IMR-90 (cell line): ENCODE results near the gene NEK2. TPM values are rescaled to one million over a fixed set of nuclear protein-coding genes. Genes with fewer than 3 reads are reported as not detected.

Source experiments
- ATAC-seq: fragments of 200-7000 bp; cut with Tn5 transposase; 2 replicates; pipeline ENCODE4 v1.9.1; 2020; ENCODE audit warnings: low read depth, mild to moderate bottlenecking, moderate library complexity
- BruUV-seq: library from RNA; stranded (reverse); fragments of 400-500 nt; replicated peaks from 2 replicates; lab custom pipeline; 2021; lab: Mats Ljungman, UMichigan
- CTCF ChIA-PET: fragments of 300-600 bp; formaldehyde crosslinking; extraction: SDS; loops from one replicate; lab custom pipeline; 2021; ENCODE audit warnings: antibody characterized with exemption; lab: Yijun Ruan, JAX
- POLR2A ChIA-PET: fragments of 300-600 bp; sonication (Branson Sonifier 250); formaldehyde crosslinking; loops from one replicate; lab custom pipeline; 2022; ENCODE audit warnings: antibody characterized with exemption; ENCODE audit not compliant: unreplicated experiment; lab: Charles Lee
- DNase-seq: peaks from one replicate; pipeline ENCODE4 v3.0.0; 2013
- H2AFZ ChIP-seq: replicated peaks from 2 replicates; pipeline ENCODE3; 2013; ENCODE audit warnings: low read length, mild to moderate bottlenecking; ENCODE audit not compliant: poor library complexity
- H2AK5ac ChIP-seq: 2 replicates; pipeline ENCODE4 v1.6.1; 2013; ENCODE audit warnings: low read depth, low read length, inconsistent platforms
- H2AK9ac ChIP-seq: replicated peaks from 2 replicates; pipeline ENCODE3; 2013; ENCODE audit warnings: mild to moderate bottlenecking, low read depth, low read length, moderate library complexity; ENCODE audit not compliant: poor library complexity
- H2BK120ac ChIP-seq: 2 replicates; pipeline ENCODE4 v1.6.1; 2013; ENCODE audit warnings: low read depth, low read length, inconsistent platforms
- H2BK15ac ChIP-seq: 3 replicates; pipeline ENCODE4 v1.6.1; 2013; ENCODE audit warnings: low read depth, low read length, inconsistent platforms
- H2BK20ac ChIP-seq: 2 replicates; pipeline ENCODE4 v1.6.1; 2013; ENCODE audit warnings: low read depth, mild to moderate bottlenecking, inconsistent platforms, low read length, moderate library complexity
- H2BK5ac ChIP-seq: 2 replicates; pipeline ENCODE4 v1.6.1; 2013; ENCODE audit warnings: mild to moderate bottlenecking, low read depth, low read length, inconsistent platforms; ENCODE audit not compliant: poor library complexity, severe bottlenecking
- H3K14ac ChIP-seq: replicated peaks from 2 replicates; pipeline ENCODE4 v1.6.1; 2013; ENCODE audit warnings: low read depth, low read length, inconsistent platforms
- H3K18ac ChIP-seq: 2 replicates; pipeline ENCODE4 v1.6.1; 2013; ENCODE audit warnings: low read depth, low read length, control low read depth
- H3K23ac ChIP-seq: 2 replicates; pipeline ENCODE4 v1.6.1; 2013; ENCODE audit warnings: low read depth, low read length, inconsistent platforms
- H3K27ac ChIP-seq: 2 replicates; pipeline ENCODE4 v1.5.1; 2013; ENCODE audit warnings: mild to moderate bottlenecking, control low read depth, low read length; ENCODE audit not compliant: insufficient read depth
- H3K27me3 ChIP-seq: 2 replicates; pipeline ENCODE4 v1.6.1; 2013; ENCODE audit warnings: low read length; ENCODE audit not compliant: control insufficient read depth, insufficient read depth
- H3K36me3 ChIP-seq: 2 replicates; pipeline ENCODE4 v1.6.1; 2013; ENCODE audit warnings: low read length, mixed read lengths; ENCODE audit not compliant: control insufficient read depth, insufficient read depth
- H3K4ac ChIP-seq: 2 replicates; pipeline ENCODE4 v1.6.1; 2013; ENCODE audit warnings: low read depth, low read length, inconsistent platforms
- H3K4me1 ChIP-seq: 2 replicates; pipeline ENCODE4 v1.6.1; 2013; ENCODE audit warnings: low read length, mixed read lengths; ENCODE audit not compliant: control insufficient read depth, insufficient read depth
- H3K4me2 ChIP-seq: 2 replicates; pipeline ENCODE4 v1.6.1; 2013; ENCODE audit warnings: low read depth, mild to moderate bottlenecking, control low read depth, low read length, moderate library complexity
- H3K4me3 ChIP-seq: 2 replicates; pipeline ENCODE4 v1.5.1; 2013; ENCODE audit warnings: low read depth, mild to moderate bottlenecking, control low read depth, low read length, moderate library complexity; ENCODE audit not compliant: insufficient read depth
- H3K56ac ChIP-seq: 2 replicates; pipeline ENCODE4 v1.6.1; 2013; ENCODE audit warnings: low read length, inconsistent platforms; ENCODE audit not compliant: insufficient read depth; ENCODE audit errors: extremely low read depth
- H3K79me1 ChIP-seq, 2 experiments: 2 replicates each; pipeline ENCODE4 v1.6.1; 2013; ENCODE audit warnings: low read length in 2 of 2, inconsistent platforms in 1 of 2, low read depth in 1 of 2
- H3K9ac ChIP-seq: 2 replicates; pipeline ENCODE4 v1.6.1; 2013; ENCODE audit warnings: low read depth, low read length, control low read depth
- H3K9me1 ChIP-seq: 2 replicates; pipeline ENCODE4 v1.6.1; 2013; ENCODE audit warnings: low read length, inconsistent platforms; ENCODE audit not compliant: insufficient read depth
- H3K9me3 ChIP-seq: 2 replicates; pipeline ENCODE4 v1.6.1; 2013; ENCODE audit warnings: low read length; ENCODE audit not compliant: control insufficient read depth, insufficient read depth
- H4K20me1 ChIP-seq: 2 replicates; pipeline ENCODE4 v1.6.1; 2013; ENCODE audit warnings: low read length, inconsistent platforms; ENCODE audit not compliant: insufficient read depth
- H4K5ac ChIP-seq: 2 replicates; pipeline ENCODE4 v1.6.1; 2013; ENCODE audit warnings: mild to moderate bottlenecking, low read depth, low read length, control low read depth
- H4K8ac ChIP-seq, 2 experiments: 2 replicates each; pipeline ENCODE4 v1.6.1; 2013; ENCODE audit warnings: low read depth in 2 of 2, low read length in 2 of 2, control low read depth in 1 of 2, inconsistent platforms in 1 of 2
- H4K91ac ChIP-seq: 2 replicates; pipeline ENCODE4 v1.6.1; 2013; ENCODE audit warnings: low read depth, low read length, inconsistent platforms; ENCODE audit not compliant: insufficient read depth
- CHD1 ChIP-seq: IDR thresholded peaks from 2 replicates; pipeline ENCODE4 v1.6.1; 2012; ENCODE audit warnings: low read depth, low read length, improper control_type of control experiment
- NFE2L2 ChIP-seq: fragments of 150-350 bp; IDR thresholded peaks from 2 replicates; pipeline ENCODE4 v1.6.1; 2016; ENCODE audit warnings: low read depth, mild to moderate bottlenecking, low read length
- POLR2A ChIP-seq: IDR thresholded peaks from 2 replicates; pipeline ENCODE4 v1.6.1; 2012; ENCODE audit warnings: mild to moderate bottlenecking, low read depth, low read length
- RCOR1 ChIP-seq: IDR thresholded peaks from 2 replicates; pipeline ENCODE4 v1.6.1; 2012; ENCODE audit warnings: mild to moderate bottlenecking, low read length, improper control_type of control experiment; ENCODE audit not compliant: insufficient replicate concordance
- SMC3 ChIP-seq: fragments of 150-350 bp; IDR thresholded peaks from 2 replicates; pipeline ENCODE4 v1.6.1; 2016; ENCODE audit warnings: low read depth, mild to moderate bottlenecking, antibody characterized with exemption, low read length, moderate library complexity
- WGBS, 2 experiments: methylation state at CpG; one replicate each; pipeline versions ENCODE4 v1.1.5 to v1.1.7; 2013; ENCODE audit warnings: missing lambda C conversion rate in 2 of 2; ENCODE audit not compliant: insufficient read length in 1 of 2; ENCODE audit errors: extremely low coverage in 2 of 2; 5-methylcytosine and 5-hydroxymethylcytosine counted together
- dilution Hi-C: fragments of 300-500 bp; cut with HindIII; formaldehyde crosslinking; loops from one replicate; pipeline ENCODE4 v1.14.3; 2018; ENCODE audit warnings: low sequenced_read_pairs; ENCODE audit not compliant: unreplicated experiment
- in situ Hi-C: fragments of 300-500 bp; cut with MboI; formaldehyde crosslinking; loops from 3 replicates; pipeline ENCODE4 v1.14.3; 2019; ENCODE audit warnings: low sequenced_read_pairs, inconsistent platforms, mixed read lengths
- intact Hi-C: fragments of 100-400 bp; cut with micrococcal nuclease; formaldehyde crosslinking; loops from 2 replicates; pipeline ENCODE4 v1.10.0; 2022
- polyA plus RNA-seq, 3 experiments: library from polyadenylated mRNA; depleted of rRNA; stranded (reverse); fragments of >200 nt; gene quantifications; 2 replicates each; pipeline ENCODE4 v1.2.3, GENCODE V29; 2012; ENCODE audit warnings: low replicate concordance in 1 of 3
- total RNA-seq: library from RNA; depleted of rRNA; stranded (reverse); fragments of >200 nt; gene quantifications from 2 replicates; pipeline ENCODE4 v1.2.3, GENCODE V29; 2012
- TF ChIP-seq, protein P1 (sequence below): fragments of 150-350 bp; IDR thresholded peaks from 2 replicates; pipeline ENCODE4 v1.6.1; 2017; ENCODE audit warnings: mild to moderate bottlenecking, antibody characterized with exemption, low read length, low read depth
- TF ChIP-seq, protein P2 (sequence below): fragments of 150-350 bp; IDR thresholded peaks from 2 replicates; pipeline ENCODE4 v1.6.1; 2016; ENCODE audit warnings: low read depth, mild to moderate bottlenecking, low read length, moderate library complexity, borderline replicate concordance

Gene NEK2
- total and polyA plus RNA-seq, 2 of the 4 experiments (the other 2 are of a cell fraction): 9.9 to 26.0 TPM

DNA sequence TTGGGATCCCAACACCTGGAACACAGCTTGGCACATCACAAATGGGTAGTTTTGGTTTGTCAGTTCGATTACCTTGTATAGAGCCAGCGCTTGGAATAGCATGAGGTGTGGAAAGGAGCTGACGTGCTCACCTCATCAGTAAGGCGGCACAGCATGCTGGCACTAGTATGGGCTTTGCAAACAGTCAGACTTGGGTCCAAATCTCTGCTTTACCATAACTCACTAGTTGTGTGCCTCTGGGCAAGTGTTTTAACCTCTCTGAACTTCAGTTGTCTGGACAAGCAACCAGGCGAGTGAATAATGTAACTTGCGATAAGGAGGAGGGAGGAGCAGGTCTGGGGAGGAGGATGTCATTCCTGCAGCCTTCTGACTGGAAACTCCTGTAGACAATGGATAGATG is 26.3 kb upstream of the NEK2 start:
- Histone ChIP-seq H3K27me3 (peaks cover 18% of the 10 kb centered on the region), H3K36me3 (no peaks in the 10 kb centered on the region), H2BK120ac (no peak overlapping the region), H3K4ac (no peak overlapping the region), H4K5ac (no peak overlapping the region), H3K4me2 (no peak overlapping the region), H2AFZ (no peak overlapping the region), H2BK5ac (no peak overlapping the region), H2AK9ac (no peak overlapping the region), H3K9ac (no peak overlapping the region), H4K91ac (no peak overlapping the region), H3K27ac (no peak overlapping the region), H3K23ac (no peak overlapping the region), H3K9me3 (no peaks in the 10 kb centered on the region), H3K79me1 (no peaks in the 10 kb centered on the region), H3K4me1 (peaks cover 3% of the 10 kb centered on the region; the same call in 1 of the 2 replicates), H3K14ac (no peak overlapping the region), H3K18ac (no peak overlapping the region), H2BK20ac (no peak overlapping the region), H3K4me3 (no peak overlapping the region), H3K56ac (no peak overlapping the region), H4K20me1 (no peaks in the 10 kb centered on the region), H4K8ac (no peak overlapping the region), H2AK5ac (no peak overlapping the region), H2BK15ac (no peak overlapping the region), H3K9me1 (no peaks in the 10 kb centered on the region)
- BruUV-seq: no TSS peak
- in situ Hi-C loops (no loop called here), intact Hi-C loops (no loop called here), dilution Hi-C loops (no loop called here)
- ATAC-seq (no peak), DNase-seq (no peak)
- no CpG with 5 or more reads among the region's 6 CpGs for WGBS, 2 experiments
- ChIA-PET CTCF (no interaction called here), POLR2A (no interaction called here)
- TF ChIP-seq CHD1 (no peak), NFE2L2 (no peak), POLR2A (no peak), RCOR1 (no peak), SMC3 (no peak)
- TF ChIP-seq, protein P1, sequence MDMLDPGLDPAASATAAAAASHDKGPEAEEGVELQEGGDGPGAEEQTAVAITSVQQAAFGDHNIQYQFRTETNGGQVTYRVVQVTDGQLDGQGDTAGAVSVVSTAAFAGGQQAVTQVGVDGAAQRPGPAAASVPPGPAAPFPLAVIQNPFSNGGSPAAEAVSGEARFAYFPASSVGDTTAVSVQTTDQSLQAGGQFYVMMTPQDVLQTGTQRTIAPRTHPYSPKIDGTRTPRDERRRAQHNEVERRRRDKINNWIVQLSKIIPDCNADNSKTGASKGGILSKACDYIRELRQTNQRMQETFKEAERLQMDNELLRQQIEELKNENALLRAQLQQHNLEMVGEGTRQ: no peak
- TF ChIP-seq, protein P2, sequence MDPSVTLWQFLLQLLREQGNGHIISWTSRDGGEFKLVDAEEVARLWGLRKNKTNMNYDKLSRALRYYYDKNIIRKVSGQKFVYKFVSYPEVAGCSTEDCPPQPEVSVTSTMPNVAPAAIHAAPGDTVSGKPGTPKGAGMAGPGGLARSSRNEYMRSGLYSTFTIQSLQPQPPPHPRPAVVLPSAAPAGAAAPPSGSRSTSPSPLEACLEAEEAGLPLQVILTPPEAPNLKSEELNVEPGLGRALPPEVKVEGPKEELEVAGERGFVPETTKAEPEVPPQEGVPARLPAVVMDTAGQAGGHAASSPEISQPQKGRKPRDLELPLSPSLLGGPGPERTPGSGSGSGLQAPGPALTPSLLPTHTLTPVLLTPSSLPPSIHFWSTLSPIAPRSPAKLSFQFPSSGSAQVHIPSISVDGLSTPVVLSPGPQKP: no peak
